ENCODE data around the gene PRKN. TPM values are rescaled to one million over a fixed set of nuclear protein-coding genes. Genes with fewer than 3 reads are reported as not detected.

The PRKN gene
- total RNA-seq, 1 donor from 2014 or later, result 1.2 TPM

DNA sequence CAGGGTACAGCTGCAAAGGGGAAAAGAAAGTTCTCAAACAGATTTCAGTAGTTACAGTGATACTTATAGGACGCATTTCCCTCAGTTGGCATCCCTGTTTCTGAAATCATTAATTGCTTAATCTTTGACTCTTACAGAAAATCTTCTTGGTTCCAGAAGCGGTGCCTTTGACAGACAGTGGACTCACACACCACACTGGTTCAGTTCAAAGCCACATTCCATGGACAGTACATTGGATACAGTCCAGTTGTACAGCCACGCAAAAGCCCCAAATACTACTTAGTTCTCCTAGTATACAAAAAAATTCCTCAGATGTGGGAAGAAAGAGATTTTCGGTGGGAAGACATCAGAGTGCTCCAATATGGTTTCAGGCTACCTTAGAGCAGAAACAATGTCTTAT is 460.4 kb downstream of the PRKN start:
- no peaks in the 10 kb centered on the region for H3K36me3 ChIP-seq (ENCODE audit: control insufficient read depth, insufficient read depth, low read length)
- TF ChIP-seq, protein P1, sequence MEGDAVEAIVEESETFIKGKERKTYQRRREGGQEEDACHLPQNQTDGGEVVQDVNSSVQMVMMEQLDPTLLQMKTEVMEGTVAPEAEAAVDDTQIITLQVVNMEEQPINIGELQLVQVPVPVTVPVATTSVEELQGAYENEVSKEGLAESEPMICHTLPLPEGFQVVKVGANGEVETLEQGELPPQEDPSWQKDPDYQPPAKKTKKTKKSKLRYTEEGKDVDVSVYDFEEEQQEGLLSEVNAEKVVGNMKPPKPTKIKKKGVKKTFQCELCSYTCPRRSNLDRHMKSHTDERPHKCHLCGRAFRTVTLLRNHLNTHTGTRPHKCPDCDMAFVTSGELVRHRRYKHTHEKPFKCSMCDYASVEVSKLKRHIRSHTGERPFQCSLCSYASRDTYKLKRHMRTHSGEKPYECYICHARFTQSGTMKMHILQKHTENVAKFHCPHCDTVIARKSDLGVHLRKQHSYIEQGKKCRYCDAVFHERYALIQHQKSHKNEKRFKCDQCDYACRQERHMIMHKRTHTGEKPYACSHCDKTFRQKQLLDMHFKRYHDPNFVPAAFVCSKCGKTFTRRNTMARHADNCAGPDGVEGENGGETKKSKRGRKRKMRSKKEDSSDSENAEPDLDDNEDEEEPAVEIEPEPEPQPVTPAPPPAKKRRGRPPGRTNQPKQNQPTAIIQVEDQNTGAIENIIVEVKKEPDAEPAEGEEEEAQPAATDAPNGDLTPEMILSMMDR (IDR thresholded peaks at IDR 0.05; ENCODE audit: insufficient read depth, low read length, poor library complexity, severe bottlenecking), result no peak
- no peaks in the 10 kb centered on the region for H3K27me3 ChIP-seq (ENCODE audit: control insufficient read depth, insufficient read depth, low read length)
- no peak overlapping the region for H3K4me3 ChIP-seq (ENCODE audit: low read depth, low read length)
- DNase-seq (ENCODE audit: low read depth), result no peak

DNA sequence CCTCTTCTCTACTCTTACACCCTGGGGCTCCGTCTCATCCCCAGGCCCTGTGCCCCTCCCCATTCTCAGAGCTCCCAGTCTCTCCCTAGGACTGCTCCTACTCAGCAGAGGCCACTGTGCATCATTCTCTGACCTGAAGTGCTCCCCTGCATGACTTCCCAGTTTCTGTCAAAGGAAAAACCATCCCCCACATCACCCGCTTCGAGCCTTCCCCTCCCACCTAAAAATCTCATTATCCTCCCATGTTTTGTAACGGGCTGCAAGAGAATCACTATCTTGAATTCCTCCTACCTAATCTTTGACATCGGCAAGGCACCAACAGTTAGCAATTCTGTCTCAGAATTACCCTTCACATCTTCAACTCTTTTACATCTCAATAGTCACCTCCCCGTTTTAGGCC is 463.0 kb downstream of the PRKN start:
- H3K4me3 ChIP-seq (ENCODE audit: low read depth, low read length), result no peak overlapping the region
- TF ChIP-seq, protein P1 (IDR thresholded peaks at IDR 0.05; ENCODE audit: insufficient read depth, low read length, poor library complexity, severe bottlenecking), result no peak
- H3K36me3 ChIP-seq (ENCODE audit: control insufficient read depth, insufficient read depth, low read length), result no peaks in the 10 kb centered on the region
- DNase-seq (ENCODE audit: low read depth), result no peak
- no peaks in the 10 kb centered on the region for H3K27me3 ChIP-seq (ENCODE audit: control insufficient read depth, insufficient read depth, low read length)

DNA sequence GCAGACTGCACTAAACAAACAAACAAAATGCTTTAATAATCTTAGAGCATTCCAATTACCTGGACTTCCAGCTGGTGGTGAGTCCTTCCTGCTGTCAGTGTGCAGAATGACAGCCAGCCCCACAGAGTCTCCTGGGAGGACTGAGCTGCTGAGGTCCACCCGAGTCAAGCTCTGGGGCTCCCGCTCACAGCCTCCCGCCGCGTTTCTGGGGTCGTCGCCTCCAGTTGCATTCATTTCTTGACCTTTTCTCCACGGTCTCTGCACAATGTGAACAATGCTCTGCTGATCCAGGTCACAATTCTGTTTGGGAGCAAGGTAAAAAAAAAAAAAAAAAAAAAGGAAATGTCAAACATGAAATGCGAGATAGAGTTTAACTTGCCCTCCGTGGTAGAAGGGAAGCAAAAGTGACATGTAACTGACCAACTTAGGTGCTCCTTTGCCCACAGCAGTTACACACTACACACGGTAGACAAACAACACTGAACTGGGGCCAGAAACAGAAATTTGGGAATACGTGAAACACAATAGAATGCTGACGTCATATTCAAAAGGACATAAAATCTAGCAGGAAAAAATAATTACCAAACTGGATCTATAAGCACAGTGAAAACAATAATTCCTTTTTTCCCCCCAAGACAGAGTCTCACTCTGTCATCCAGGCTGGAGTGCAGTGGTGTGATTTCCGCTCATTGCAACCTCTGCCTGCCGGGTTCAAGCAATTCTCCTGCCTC is 464.9 kb downstream of the PRKN start:
- H3K36me3 ChIP-seq (ENCODE audit: control insufficient read depth, insufficient read depth, low read length), result no peaks in the 10 kb centered on the region
- H3K27me3 ChIP-seq (ENCODE audit: control insufficient read depth, insufficient read depth, low read length), result no peaks in the 10 kb centered on the region
- H3K4me3 ChIP-seq (ENCODE audit: low read depth, low read length), result no peak overlapping the region
- TF ChIP-seq, protein P1 (IDR thresholded peaks at IDR 0.05; ENCODE audit: insufficient read depth, low read length, poor library complexity, severe bottlenecking), result no peak
- no peak for DNase-seq (ENCODE audit: low read depth)

DNA sequence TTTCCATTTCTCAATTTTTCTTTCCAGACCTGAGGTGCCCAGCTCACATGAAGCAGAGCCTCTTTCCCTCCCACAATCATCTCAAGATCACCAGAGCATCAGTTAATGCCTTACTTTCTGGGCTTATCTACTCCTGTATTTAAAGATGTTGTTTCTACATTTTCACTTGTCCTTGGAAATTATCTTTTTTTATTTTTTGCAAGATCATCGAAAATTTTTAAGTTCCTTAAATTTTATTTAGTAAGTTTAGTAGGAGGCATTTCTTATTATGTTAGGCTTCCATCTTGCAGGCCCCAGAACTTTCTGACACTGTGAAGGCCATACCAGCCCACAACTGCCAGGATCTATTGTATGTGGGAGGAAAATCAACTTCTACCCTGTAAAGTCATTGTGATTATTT is 466.0 kb downstream of the PRKN start:
- no peak overlapping the region for H3K4me3 ChIP-seq (ENCODE audit: low read depth, low read length)
- no peak for DNase-seq (ENCODE audit: low read depth)
- no peaks in the 10 kb centered on the region for H3K27me3 ChIP-seq (ENCODE audit: control insufficient read depth, insufficient read depth, low read length)
- TF ChIP-seq, protein P1 (IDR thresholded peaks at IDR 0.05; ENCODE audit: insufficient read depth, low read length, poor library complexity, severe bottlenecking), result no peak
- H3K36me3 ChIP-seq (ENCODE audit: control insufficient read depth, insufficient read depth, low read length), result no peaks in the 10 kb centered on the region

DNA sequence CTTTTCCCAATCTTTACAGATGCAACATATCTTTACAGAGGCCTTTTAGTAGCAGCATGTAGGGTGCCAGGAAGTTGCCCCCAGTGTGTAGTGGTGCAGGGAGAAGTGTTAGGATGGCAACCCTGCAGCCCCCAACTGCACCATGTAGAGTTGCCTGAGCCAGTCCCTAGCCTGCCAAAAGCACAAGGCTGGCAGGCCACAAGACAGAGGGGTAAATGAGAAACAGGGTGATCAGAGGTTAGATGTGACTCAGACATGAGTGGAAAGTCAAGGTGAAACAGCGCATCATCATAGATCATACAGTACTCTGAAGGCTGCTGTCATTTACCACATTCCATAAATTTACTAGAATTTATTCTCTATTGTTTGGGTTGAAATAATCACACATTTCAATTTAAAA is 467.5 kb downstream of the PRKN start:
- H3K4me3 ChIP-seq (ENCODE audit: low read depth, low read length), result no peak overlapping the region

More for the DNA sequence above, 467.5 kb downstream of the PRKN start:
- TF ChIP-seq, protein P1 (IDR thresholded peaks at IDR 0.05; ENCODE audit: insufficient read depth, low read length, poor library complexity, severe bottlenecking), result no peak
- no peaks in the 10 kb centered on the region for H3K27me3 ChIP-seq (ENCODE audit: control insufficient read depth, insufficient read depth, low read length)
- no peaks in the 10 kb centered on the region for H3K36me3 ChIP-seq (ENCODE audit: control insufficient read depth, insufficient read depth, low read length)
- DNase-seq (ENCODE audit: low read depth), result no peak

All from kidney epithelial cell (primary cell).